Duodenal mucosa (tissue), 2 donors: ENCODE measurements around the gene MACROD2.
"Not testable (repeated sequence)": the region's sequence is repeated elsewhere in the genome, so short reads cannot be mapped to it uniquely, and the experiment has no call there.

Source experiments
- H3K27ac ChIP-seq: one replicate; pipeline ENCODE4 v1.7.0; 2013; ENCODE audit warnings: low read depth, low read length
- H3K27me3 ChIP-seq, 2 donors: one replicate each; pipeline ENCODE4 v1.7.0; 2013; ENCODE audit warnings: low read length in 2 of 2, control low read depth in 1 of 2; ENCODE audit not compliant: insufficient read depth in 2 of 2, control insufficient read depth in 1 of 2
- H3K36me3 ChIP-seq, 2 donors: one replicate each; pipeline ENCODE4 v1.7.0; 2013; ENCODE audit warnings: low read length in 2 of 2, control low read depth in 1 of 2; ENCODE audit not compliant: insufficient read depth in 2 of 2, control insufficient read depth in 1 of 2
- H3K4me1 ChIP-seq, 2 donors: one replicate each; pipeline ENCODE4 v1.7.0; 2013; ENCODE audit warnings: low read length in 2 of 2, control low read depth in 1 of 2; ENCODE audit not compliant: insufficient read depth in 2 of 2, control insufficient read depth in 1 of 2
- H3K4me3 ChIP-seq, 2 donors: one replicate each; pipeline ENCODE4 v1.7.0; 2013; ENCODE audit warnings: low read length in 2 of 2, low read depth in 1 of 2
- H3K9ac ChIP-seq, 2 donors: one replicate each; pipeline ENCODE4 v1.7.0; 2013; ENCODE audit warnings: low read length in 2 of 2, low read depth in 1 of 2
- H3K9me3 ChIP-seq, 2 donors: one replicate each; pipeline ENCODE4 v1.7.0; 2013; ENCODE audit warnings: low read length in 2 of 2, control low read depth in 1 of 2; ENCODE audit not compliant: control insufficient read depth in 1 of 2

MACROD2 gene

GRCh38 chr20:14979453-14979986 lies 984.2 kb downstream of the MACROD2 start:
- H3K36me3 ChIP-seq, result no peaks in the 10 kb centered on the region
- H3K9me3 ChIP-seq, result peaks cover 9 to 12% of the 10 kb centered on the region in 2 donors
- no peak overlapping the region for H3K4me3 ChIP-seq
- no peak overlapping the region for H3K9ac ChIP-seq
- peaks cover 0 to 13% of the 10 kb centered on the region in 2 donors for H3K4me1 ChIP-seq
- H3K27me3 ChIP-seq, result no peaks in the 10 kb centered on the region
- no peak overlapping the region for H3K27ac ChIP-seq

- H3K36me3 ChIP-seq, H3K27ac ChIP-seq, H3K9ac ChIP-seq, H3K27me3 ChIP-seq, H3K4me3 ChIP-seq: not testable (repeated sequence)
- Histone ChIP-seq H3K4me1 (peaks cover 7 to 22% of the 10 kb centered on the region in 2 donors), H3K9me3 (peaks cover 9 to 12% of the 10 kb centered on the region in 2 donors)
These were observed 986.2 kb downstream of the MACROD2 start for GRCh38 chr20:14981486-14981885.

GRCh38 chr20:14982324-14982723 lies 987.0 kb downstream of the MACROD2 start:
- not testable (repeated sequence) for H3K27ac ChIP-seq, H3K36me3 ChIP-seq, H3K9ac ChIP-seq, H3K27me3 ChIP-seq, H3K4me3 ChIP-seq
- peaks cover 9 to 12% of the 10 kb centered on the region in 2 donors for H3K9me3 ChIP-seq
- peaks cover 14 to 26% of the 10 kb centered on the region in 2 donors for H3K4me1 ChIP-seq

GRCh38 chr20:14984305-14984704 lies 989.0 kb downstream of the MACROD2 start:
- no peak overlapping the region for H3K27ac ChIP-seq
- H3K4me1 ChIP-seq, result peaks cover 14 to 26% of the 10 kb centered on the region in 2 donors
- H3K27me3 ChIP-seq, result no peaks in the 10 kb centered on the region
- H3K9ac ChIP-seq, result no peak overlapping the region
- no peak overlapping the region for H3K4me3 ChIP-seq
- H3K9me3 ChIP-seq, result peaks cover 9 to 12% of the 10 kb centered on the region in 2 donors
- H3K36me3 ChIP-seq, result no peaks in the 10 kb centered on the region

- Histone ChIP-seq H3K27ac (no peak overlapping the region), H3K4me3 (peak overlapping the region in 1 of 2 donors; percentile 35), H3K9me3 (peaks cover 9 to 12% of the 10 kb centered on the region in 2 donors)
These were observed 989.7 kb downstream of the MACROD2 start for GRCh38 chr20:14984768-14985622.

GRCh38 chr20:14986026-14986655 lies 990.8 kb downstream of the MACROD2 start:
- H3K4me3 ChIP-seq, result peak overlapping the region in 1 of 2 donors; percentile 25
- no peak overlapping the region for H3K27ac ChIP-seq
- peak overlapping the region in 1 of 2 donors; percentile 10 for H3K9ac ChIP-seq

More at GRCh38 chr20:14984768-14985622, 989.7 kb downstream of the MACROD2 start:
- Histone ChIP-seq H3K27me3 (no peaks in the 10 kb centered on the region), H3K4me1 (peaks cover 14 to 22% of the 10 kb centered on the region in 2 donors), H3K36me3 (no peaks in the 10 kb centered on the region), H3K9ac (no peak overlapping the region)

GRCh38 chr20:14986656-14987055 lies 991.3 kb downstream of the MACROD2 start:
- peak overlapping the region in 1 of 2 donors; percentile 25 for H3K4me3 ChIP-seq
- peaks cover 14 to 18% of the 10 kb centered on the region in 2 donors for H3K4me1 ChIP-seq
- no peaks in the 10 kb centered on the region for H3K27me3 ChIP-seq
- no peak overlapping the region for H3K27ac ChIP-seq
- peak overlapping the region in 1 of 2 donors; percentile 10 for H3K9ac ChIP-seq
- no peaks in the 10 kb centered on the region for H3K36me3 ChIP-seq
- H3K9me3 ChIP-seq, result peaks cover 9 to 10% of the 10 kb centered on the region in 2 donors

More at GRCh38 chr20:14986026-14986655, 990.8 kb downstream of the MACROD2 start:
- Histone ChIP-seq H3K36me3 (no peaks in the 10 kb centered on the region), H3K9me3 (peaks cover 9 to 12% of the 10 kb centered on the region in 2 donors), H3K4me1 (peaks cover 14 to 18% of the 10 kb centered on the region in 2 donors), H3K27me3 (no peaks in the 10 kb centered on the region)

- H3K9ac ChIP-seq, result no peak overlapping the region
- H3K4me1 ChIP-seq, result peaks cover 12 to 13% of the 10 kb centered on the region in 2 donors
- H3K27ac ChIP-seq, result no peak overlapping the region
- no peaks in the 10 kb centered on the region for H3K36me3 ChIP-seq
- no peaks in the 10 kb centered on the region for H3K9me3 ChIP-seq
- no peak overlapping the region for H3K4me3 ChIP-seq
- H3K27me3 ChIP-seq, result no peaks in the 10 kb centered on the region
These were observed 994.4 kb downstream of the MACROD2 start for GRCh38 chr20:14989535-14990290.

GRCh38 chr20:14991023-14991422 lies 995.7 kb downstream of the MACROD2 start:
- H3K9me3 ChIP-seq, result no peaks in the 10 kb centered on the region
- H3K9ac ChIP-seq, result no peak overlapping the region
- H3K4me3 ChIP-seq, result no peak overlapping the region
- H3K4me1 ChIP-seq, result peaks cover 5 to 8% of the 10 kb centered on the region in 2 donors
- H3K27ac ChIP-seq, result no peak overlapping the region
- no peaks in the 10 kb centered on the region for H3K36me3 ChIP-seq
- H3K27me3 ChIP-seq, result no peaks in the 10 kb centered on the region
